ENCODE data around the gene ARHGAP42. TPM values are rescaled to one million over a fixed set of nuclear protein-coding genes. Genes with fewer than 3 reads are reported as not detected.

ARHGAP42 gene
- total RNA-seq, 1 experiment from 2014 or later, result 39.1 TPM

DNA sequence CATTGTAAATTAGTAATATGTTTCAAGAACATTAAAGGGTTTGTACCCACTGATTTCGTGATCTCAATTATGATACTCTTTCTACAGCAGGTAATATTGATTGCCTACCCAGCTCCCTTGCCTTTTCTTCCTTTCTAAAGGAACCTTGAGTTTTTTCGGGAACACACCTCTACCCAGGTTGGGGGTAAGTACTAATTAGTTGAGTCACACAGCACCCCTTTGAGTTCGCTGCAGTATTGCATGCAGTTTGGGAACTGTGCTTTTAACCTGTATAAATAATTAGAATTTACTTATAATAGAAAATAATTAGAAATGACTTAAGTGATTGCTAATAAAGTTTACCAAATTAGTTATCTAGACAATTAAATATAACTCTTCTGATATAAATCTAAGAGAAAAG is 24.9 kb downstream of the ARHGAP42 start:
- H3K23ac ChIP-seq (ENCODE audit: insufficient read length, low read depth, low read length), result no peak overlapping the region
- Mint-ChIP-seq H3K9me3 (no peaks in the 10 kb centered on the region), H3K4me1 (peaks cover 24 to 41% of the 10 kb centered on the region in 2 experiments), H3K27me3 (ENCODE audit: low read depth) (no peaks in the 10 kb centered on the region), H3K4me3 (no peak overlapping the region), H3K27ac (no peak overlapping the region), H3K36me3 (ENCODE audit: insufficient read depth in 1 of 3, low read depth in 3 of 3) (peaks cover 0 to 8% (median 8%) of the 10 kb centered on the region in 3 experiments; a peak in 5 of 7 replicates)
- H4K8ac ChIP-seq (replicated peaks; ENCODE audit: insufficient read length, low read depth, low read length), result no peak overlapping the region
- H4K91ac ChIP-seq (ENCODE audit: insufficient read length, low read depth, low read length), result no peak overlapping the region
- no peak overlapping the region for H3K14ac ChIP-seq (ENCODE audit: insufficient read depth, low read length)
- H3K79me1 ChIP-seq (ENCODE audit: insufficient read depth, low read depth, low read length, poor library complexity, severe bottlenecking), result no peaks in the 10 kb centered on the region
- no peak overlapping the region for H2AFZ ChIP-seq (ENCODE audit: low read length)
- no peak overlapping the region for H2BK20ac ChIP-seq (ENCODE audit: low read depth, low read length, poor library complexity, severe bottlenecking)
- TF ChIP-seq, protein P1, sequence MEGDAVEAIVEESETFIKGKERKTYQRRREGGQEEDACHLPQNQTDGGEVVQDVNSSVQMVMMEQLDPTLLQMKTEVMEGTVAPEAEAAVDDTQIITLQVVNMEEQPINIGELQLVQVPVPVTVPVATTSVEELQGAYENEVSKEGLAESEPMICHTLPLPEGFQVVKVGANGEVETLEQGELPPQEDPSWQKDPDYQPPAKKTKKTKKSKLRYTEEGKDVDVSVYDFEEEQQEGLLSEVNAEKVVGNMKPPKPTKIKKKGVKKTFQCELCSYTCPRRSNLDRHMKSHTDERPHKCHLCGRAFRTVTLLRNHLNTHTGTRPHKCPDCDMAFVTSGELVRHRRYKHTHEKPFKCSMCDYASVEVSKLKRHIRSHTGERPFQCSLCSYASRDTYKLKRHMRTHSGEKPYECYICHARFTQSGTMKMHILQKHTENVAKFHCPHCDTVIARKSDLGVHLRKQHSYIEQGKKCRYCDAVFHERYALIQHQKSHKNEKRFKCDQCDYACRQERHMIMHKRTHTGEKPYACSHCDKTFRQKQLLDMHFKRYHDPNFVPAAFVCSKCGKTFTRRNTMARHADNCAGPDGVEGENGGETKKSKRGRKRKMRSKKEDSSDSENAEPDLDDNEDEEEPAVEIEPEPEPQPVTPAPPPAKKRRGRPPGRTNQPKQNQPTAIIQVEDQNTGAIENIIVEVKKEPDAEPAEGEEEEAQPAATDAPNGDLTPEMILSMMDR (conservative IDR thresholded peaks at IDR 0.05), result no peak; the same call in 2 of the 3 replicates
- H2BK12ac ChIP-seq (ENCODE audit: insufficient read length, low read depth, low read length), result no peak overlapping the region
- no peak overlapping the region for H3K56ac ChIP-seq (ENCODE audit: insufficient read length, low read depth, low read length)
- H2BK120ac ChIP-seq (ENCODE audit: low read depth, low read length, poor library complexity, severe bottlenecking), result no peak overlapping the region
- no peak overlapping the region for H3K27ac ChIP-seq (ENCODE audit: insufficient read length, low read depth, low read length)
- H3K79me2 ChIP-seq (ENCODE audit: insufficient read depth, low read length), result peaks cover 6% of the 10 kb centered on the region; the same call in 1 of the 2 replicates
- H2AK5ac ChIP-seq (ENCODE audit: insufficient read length, low read length), result no peak overlapping the region
- H3K4me1 ChIP-seq (ENCODE audit: insufficient read depth, low read length), result peaks cover 2% of the 10 kb centered on the region; the same call in 1 of the 2 replicates
- no CpG with 5 or more reads among the region's 3 CpGs for WGBS (ENCODE audit: extremely low coverage, insufficient read length, low lambda C conversion rate)
- no peak overlapping the region for H3T11ph ChIP-seq (ENCODE audit: low read length)
- no peak overlapping the region for H2BK5ac ChIP-seq (ENCODE audit: insufficient read length, low read length)
- no peaks in the 10 kb centered on the region for H3K9me3 ChIP-seq (ENCODE audit: control insufficient read depth, low read depth, low read length)
- no peak overlapping the region for H3K9ac ChIP-seq (ENCODE audit: extremely low read depth, insufficient read length, low read length)
- H3K4me2 ChIP-seq (ENCODE audit: insufficient read depth, insufficient read length, low read length), result no peak overlapping the region
- H3K18ac ChIP-seq (ENCODE audit: insufficient read length, low read depth, low read length), result no peak overlapping the region
- H4K20me1 ChIP-seq (ENCODE audit: control insufficient read depth, insufficient read depth, insufficient read length), result no peaks in the 10 kb centered on the region
- H3K27me3 ChIP-seq (ENCODE audit: insufficient read depth, low read length), result no peaks in the 10 kb centered on the region
- no peak overlapping the region for H4K5ac ChIP-seq (ENCODE audit: insufficient read length, low read depth, low read length)
- H3K4ac ChIP-seq (ENCODE audit: low read depth, low read length), result no peak overlapping the region
- H3K23me2 ChIP-seq (ENCODE audit: insufficient read length, low read depth, low read length, poor library complexity, severe bottlenecking), result no peaks in the 10 kb centered on the region
- H2BK15ac ChIP-seq (ENCODE audit: low read depth, low read length), result no peak overlapping the region
- no peak for DNase-seq

Measured in H9 (cell line).